ENCODE results near the gene TARS2. TPM values are rescaled to one million over a fixed set of nuclear protein-coding genes. Genes with fewer than 3 reads are reported as not detected.
A peak's percentile ranks its signal among the peaks of the same experiment; 100 is the strongest.

The TARS2 gene
- total and polyA plus RNA-seq, 2 of the 13 experiments (the other 11 are each of a cell fraction or from before 2014, with no cell fraction given): 21.3 to 22.8 TPM

GRCh38 chr1:150552128-150552910 lies 65.1 kb downstream of the TARS2 start (continued):
- no peak for TF ChIP-seq ATF6 (CRISPR knock-in tag; conservative IDR thresholded peaks at IDR 0.05)
- no peak for TF ChIP-seq GLMP (CRISPR knock-in tag; IDR thresholded peaks at IDR 0.05; ENCODE audit: borderline replicate concordance)
- no peak for TF ChIP-seq ZNF235 (CRISPR knock-in tag; IDR thresholded peaks at IDR 0.05; ENCODE audit: borderline replicate concordance)
- peak; percentile 78; the same call in 1 of the 2 replicates for TF ChIP-seq ZNF816 (CRISPR knock-in tag; IDR thresholded peaks at IDR 0.05; ENCODE audit: borderline replicate concordance)
- no peak for TF ChIP-seq REL (CRISPR knock-in tag; conservative IDR thresholded peaks at IDR 0.05)
- TF ChIP-seq ZNF660 (CRISPR knock-in tag; IDR thresholded peaks at IDR 0.05; ENCODE audit: borderline replicate concordance, low read depth): no peak
- TF ChIP-seq ZZZ3 (CRISPR knock-in tag; IDR thresholded peaks at IDR 0.05; ENCODE audit: borderline replicate concordance): no peak
- no peak for TF ChIP-seq USF2 (IDR thresholded peaks at IDR 0.05; ENCODE audit: low read depth, low read length)
- TF ChIP-seq USF2 (CRISPR knock-in tag; IDR thresholded peaks at IDR 0.05; ENCODE audit: borderline replicate concordance): no peak
- TF ChIP-seq ZBTB34 (CRISPR knock-in tag; IDR thresholded peaks at IDR 0.05): no peak
- peak; percentile 36; the same call in 1 of the 2 replicates for TF ChIP-seq FOXA3 (CRISPR knock-in tag; IDR thresholded peaks at IDR 0.05)
- no peak for TF ChIP-seq ETV6 (CRISPR knock-in tag; conservative IDR thresholded peaks at IDR 0.05)
- TF ChIP-seq NR0B2 (CRISPR knock-in tag; IDR thresholded peaks at IDR 0.05): no peak
- no peak for TF ChIP-seq MTA3 (CRISPR knock-in tag; IDR thresholded peaks at IDR 0.05)
- peak; percentile 42; the same call in 1 of the 2 replicates for TF ChIP-seq ISL2 (CRISPR knock-in tag; IDR thresholded peaks at IDR 0.05)
- no peak for TF ChIP-seq ZNF615 (CRISPR knock-in tag; IDR thresholded peaks at IDR 0.05; ENCODE audit: borderline replicate concordance)
- no peak for TF ChIP-seq SRF (IDR thresholded peaks at IDR 0.05; ENCODE audit: low read depth, low read length)
- TF ChIP-seq ZBTB26 (CRISPR knock-in tag; IDR thresholded peaks at IDR 0.05; ENCODE audit: borderline replicate concordance): no peak
- no peak for TF ChIP-seq ZNF253 (CRISPR knock-in tag; IDR thresholded peaks at IDR 0.05; ENCODE audit: borderline replicate concordance)
- TF ChIP-seq JUNB (CRISPR knock-in tag; IDR thresholded peaks at IDR 0.05; ENCODE audit: borderline replicate concordance): no peak
- TF ChIP-seq FOXO1 (CRISPR knock-in tag; IDR thresholded peaks at IDR 0.05): no peak; the same call in 1 of the 2 replicates
